ENCODE measurements around the gene ARHGEF10L. TPM values are rescaled to one million over a fixed set of nuclear protein-coding genes. Genes with fewer than 3 reads are reported as not detected.
"Not testable (repeated sequence)": the region's sequence is repeated elsewhere in the genome, so short reads cannot be mapped to it uniquely, and the experiment has no call there.

ARHGEF10L gene
- total RNA-seq (2014; rRNA removed; shearing (Covaris generic)): 16.4 and 19.6 TPM in 2 replicates

GRCh38 chr1:17539477-17540254, at the start of gene ARHGEF10L:
Gene ARHGEF10L, plus strand, starts transcription at chr1:17539698. Its CDS starts 40,898 bp downstream, at chr1:17580596.
- peak; percentile 43 for DNase-seq (ENCODE audit: low spot score)
- in situ Hi-C loops (cut with HindIII; ENCODE audit: low sequenced_read_pairs): no loop called here

GRCh38 chr1:17489768-17490417, 49.6 kb upstream of the ARHGEF10L start:
- in situ Hi-C loops (cut with HindIII; ENCODE audit: low sequenced_read_pairs): loop anchor here (10.0 kb wide), 1 partner anchor 115 kb away; no protein-coding TSS in a partner anchor

GRCh38 chr1:17490667-17491066, 48.8 kb upstream of the ARHGEF10L start:
- DNase-seq (ENCODE audit: low spot score): not testable (repeated sequence)
- in situ Hi-C loops (cut with HindIII; ENCODE audit: low sequenced_read_pairs): loop anchor here (10.0 kb wide), 1 partner anchor 114 kb away; no protein-coding TSS in a partner anchor

More at GRCh38 chr1:17489768-17490417, 49.6 kb upstream of the ARHGEF10L start:
- not testable (repeated sequence) for DNase-seq (ENCODE audit: low spot score)

GRCh38 chr1:17494114-17494729, 45.3 kb upstream of the ARHGEF10L start:
- DNase-seq (ENCODE audit: low spot score): peak; percentile 79
- in situ Hi-C loops (cut with HindIII; ENCODE audit: low sequenced_read_pairs): loop anchor here (10.0 kb wide), 1 partner anchor 111 kb away; no protein-coding TSS in a partner anchor

- in situ Hi-C loops (cut with HindIII; ENCODE audit: low sequenced_read_pairs): loop anchor here (10.0 kb wide), 1 partner anchor 108 kb away; no protein-coding TSS in a partner anchor
- DNase-seq (ENCODE audit: low spot score): no peak
These were observed 43.1 kb upstream of the ARHGEF10L start for GRCh38 chr1:17496419-17496818.

- no peak for DNase-seq (ENCODE audit: low spot score)
- in situ Hi-C loops (cut with HindIII; ENCODE audit: low sequenced_read_pairs): loop anchor here (10.0 kb wide), 1 partner anchor 107 kb away; no protein-coding TSS in a partner anchor
These were observed 41.3 kb upstream of the ARHGEF10L start for GRCh38 chr1:17498214-17498613.

- in situ Hi-C loops (cut with HindIII; ENCODE audit: low sequenced_read_pairs): no loop called here
- peak; percentile 85 for DNase-seq (ENCODE audit: low spot score)
These were observed 37.1 kb upstream of the ARHGEF10L start for GRCh38 chr1:17502326-17502778.

- no peak for DNase-seq (ENCODE audit: low spot score)
- in situ Hi-C loops (cut with HindIII; ENCODE audit: low sequenced_read_pairs): no loop called here
These were observed 36.4 kb upstream of the ARHGEF10L start for GRCh38 chr1:17503146-17503545.

GRCh38 chr1:17507200-17507599, 32.3 kb upstream of the ARHGEF10L start:
- DNase-seq (ENCODE audit: low spot score); in situ Hi-C loops (cut with HindIII; ENCODE audit: low sequenced_read_pairs): not testable (repeated sequence)

GRCh38 chr1:17507915-17508314, 31.6 kb upstream of the ARHGEF10L start:
- no peak for DNase-seq (ENCODE audit: low spot score)
- in situ Hi-C loops (cut with HindIII; ENCODE audit: low sequenced_read_pairs): no loop called here

GRCh38 chr1:17509363-17509762, 30.1 kb upstream of the ARHGEF10L start:
- in situ Hi-C loops (cut with HindIII; ENCODE audit: low sequenced_read_pairs): no loop called here
- DNase-seq (ENCODE audit: low spot score): no peak

GRCh38 chr1:17510138-17510537, 29.4 kb upstream of the ARHGEF10L start:
- in situ Hi-C loops (cut with HindIII; ENCODE audit: low sequenced_read_pairs): no loop called here

GRCh38 chr1:17511188-17511587, 28.3 kb upstream of the ARHGEF10L start:
- in situ Hi-C loops (cut with HindIII; ENCODE audit: low sequenced_read_pairs): no loop called here
- DNase-seq (ENCODE audit: low spot score): no peak

More at GRCh38 chr1:17510138-17510537, 29.4 kb upstream of the ARHGEF10L start:
- DNase-seq (ENCODE audit: low spot score): no peak

GRCh38 chr1:17513131-17513530, 26.4 kb upstream of the ARHGEF10L start:
- no peak for DNase-seq (ENCODE audit: low spot score)
- in situ Hi-C loops (cut with HindIII; ENCODE audit: low sequenced_read_pairs): no loop called here

- in situ Hi-C loops (cut with HindIII; ENCODE audit: low sequenced_read_pairs): no loop called here
- no peak for DNase-seq (ENCODE audit: low spot score)
These were observed 24.7 kb upstream of the ARHGEF10L start for GRCh38 chr1:17514776-17515175.

- in situ Hi-C loops (cut with HindIII; ENCODE audit: low sequenced_read_pairs): no loop called here
- no peak for DNase-seq (ENCODE audit: low spot score)
These were observed 23.6 kb upstream of the ARHGEF10L start for GRCh38 chr1:17515902-17516301.

- DNase-seq (ENCODE audit: low spot score): no peak
- in situ Hi-C loops (cut with HindIII; ENCODE audit: low sequenced_read_pairs): no loop called here
These were observed 22.9 kb upstream of the ARHGEF10L start for GRCh38 chr1:17516303-17517214.

- in situ Hi-C loops (cut with HindIII; ENCODE audit: low sequenced_read_pairs): no loop called here
- no peak for DNase-seq (ENCODE audit: low spot score)
These were observed 19.5 kb upstream of the ARHGEF10L start for GRCh38 chr1:17520041-17520440.
